ENCODE measurements around the gene GK.

GRCh38 chrX:30748342-30748960, 95.2 kb downstream of the GK start:
- TF ChIP-seq CREB1 (IDR thresholded peaks at IDR 0.05; ENCODE audit: low read depth) = no peak
- TF ChIP-seq TEAD4 (IDR thresholded peaks at IDR 0.05) = no peak
- no peak for TF ChIP-seq EP300 (IDR thresholded peaks at IDR 0.05; ENCODE audit: borderline replicate concordance)
- no peak for TF ChIP-seq TAF1 (IDR thresholded peaks at IDR 0.05; ENCODE audit: low read depth)
- TF ChIP-seq REST (IDR thresholded peaks at IDR 0.05; ENCODE audit: low read depth) = no peak
- TF ChIP-seq YY1 (IDR thresholded peaks at IDR 0.05; ENCODE audit: low read depth) = no peak
- no peak for TF ChIP-seq NFIC (IDR thresholded peaks at IDR 0.05)
